ENCODE results near the gene TBX18.

The TBX18 gene

DNA sequence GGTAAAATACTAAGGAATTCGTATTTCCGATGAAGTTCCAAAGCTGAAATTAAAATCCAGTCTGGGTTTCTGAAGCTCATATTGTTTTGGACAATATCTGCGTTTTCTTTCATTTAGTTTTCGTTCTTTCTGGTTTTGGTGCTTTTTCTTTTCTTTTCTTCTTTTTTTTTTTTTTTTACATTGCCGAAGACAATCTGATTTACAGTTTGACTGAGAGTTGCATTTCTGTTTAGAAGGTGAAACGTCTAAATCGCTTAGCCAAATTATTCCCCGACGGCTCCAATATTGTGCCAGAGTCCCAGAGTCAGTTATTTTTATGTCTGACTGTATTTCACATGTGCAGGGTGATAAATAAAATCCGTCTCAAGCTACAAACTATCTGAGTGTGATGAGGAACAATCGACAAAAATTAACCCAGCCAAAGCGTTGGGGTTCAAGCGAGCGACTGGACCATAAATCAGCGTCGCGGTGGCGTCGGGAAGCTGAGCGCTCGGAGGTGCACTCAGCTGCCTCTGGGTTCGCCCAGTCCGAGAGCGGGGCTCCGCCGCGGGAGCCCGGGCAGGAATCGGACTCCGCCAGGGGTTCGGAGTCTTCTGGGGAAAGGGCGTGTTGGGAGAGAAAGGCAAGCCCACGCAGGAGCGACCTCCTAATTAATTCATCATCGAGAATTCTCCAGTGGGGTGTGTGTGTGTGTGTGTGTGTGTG, 8.2 kb upstream of the TBX18 start:
- DNase-seq: no peak

DNA sequence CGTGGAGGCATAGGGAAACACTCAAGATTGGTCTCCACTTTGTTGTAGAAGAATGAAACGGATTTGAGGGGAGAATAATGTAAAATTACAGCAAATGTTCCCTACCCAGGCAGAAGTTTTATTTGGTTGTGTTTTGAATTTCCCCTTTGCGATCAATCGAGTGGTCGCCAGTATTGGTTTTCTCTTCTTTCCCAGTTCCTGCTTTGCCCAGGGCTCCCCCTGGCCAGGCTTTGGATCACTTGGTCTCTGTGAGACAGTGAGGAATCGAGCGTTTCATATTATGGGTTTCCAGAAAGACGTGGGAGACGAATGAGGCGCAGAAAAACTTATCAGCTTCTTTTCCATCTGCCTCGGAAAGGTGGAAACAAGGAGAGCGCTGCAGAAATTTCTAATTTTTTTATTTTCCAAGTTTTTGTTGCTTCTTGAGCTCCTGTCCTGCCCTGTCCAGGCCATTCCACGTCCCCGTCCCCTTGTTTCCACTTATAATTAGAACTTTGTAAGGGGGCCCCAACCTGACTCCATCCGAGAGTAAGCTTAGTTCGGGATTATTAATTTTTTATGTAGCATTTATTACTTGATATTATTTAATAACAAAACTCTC, 7.5 kb upstream of the TBX18 start:
- DNase-seq: no peak

DNA sequence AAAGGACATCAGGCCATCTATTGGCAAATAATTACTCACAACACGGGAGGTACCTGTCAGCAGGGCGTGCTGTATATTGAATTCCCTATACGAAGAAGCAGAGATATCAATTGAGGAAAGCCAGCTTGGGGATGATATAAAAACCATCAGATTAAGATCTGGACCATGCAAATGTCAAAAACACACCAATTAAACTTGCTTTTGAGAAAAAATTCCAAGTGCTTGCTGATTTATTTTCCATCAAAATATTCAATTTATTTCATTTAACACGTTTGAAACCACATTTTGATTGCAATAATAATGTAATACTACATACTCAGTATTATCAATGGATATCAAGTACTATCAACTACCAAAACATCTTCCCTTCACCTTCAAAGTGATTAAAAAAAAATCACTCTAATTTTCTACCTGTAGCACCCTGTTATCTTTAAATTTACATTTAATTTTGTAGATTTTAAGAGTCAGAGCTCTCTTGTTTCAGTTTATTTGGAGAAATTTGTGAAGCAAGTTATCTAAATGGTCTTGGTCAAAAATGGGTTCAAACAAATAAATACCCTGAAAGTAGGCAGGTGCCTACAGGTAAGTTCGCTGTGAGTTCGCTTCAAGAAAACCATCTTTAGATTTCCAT, 6.8 kb upstream of the TBX18 start:
- DNase-seq: no peak

DNA sequence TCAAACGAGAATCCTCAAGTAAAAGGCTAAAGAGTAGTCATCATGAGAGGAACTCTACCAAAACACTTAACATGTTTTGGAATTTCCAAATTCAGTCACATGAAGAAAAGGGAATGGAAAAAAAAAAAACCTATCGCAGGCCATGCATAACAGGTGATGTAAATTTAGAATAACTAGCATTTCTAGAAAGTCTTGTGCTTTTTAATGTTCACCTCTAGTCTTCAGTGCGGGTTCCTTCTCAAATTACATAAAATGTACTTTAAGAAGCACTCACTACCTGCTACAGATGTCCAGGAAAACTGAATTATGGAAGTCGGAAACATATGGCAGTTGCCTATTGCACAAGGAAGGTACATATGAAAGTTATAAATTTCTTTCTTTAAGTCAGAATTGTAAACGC, 6.1 kb upstream of the TBX18 start:
- DNase-seq: no peak

DNA sequence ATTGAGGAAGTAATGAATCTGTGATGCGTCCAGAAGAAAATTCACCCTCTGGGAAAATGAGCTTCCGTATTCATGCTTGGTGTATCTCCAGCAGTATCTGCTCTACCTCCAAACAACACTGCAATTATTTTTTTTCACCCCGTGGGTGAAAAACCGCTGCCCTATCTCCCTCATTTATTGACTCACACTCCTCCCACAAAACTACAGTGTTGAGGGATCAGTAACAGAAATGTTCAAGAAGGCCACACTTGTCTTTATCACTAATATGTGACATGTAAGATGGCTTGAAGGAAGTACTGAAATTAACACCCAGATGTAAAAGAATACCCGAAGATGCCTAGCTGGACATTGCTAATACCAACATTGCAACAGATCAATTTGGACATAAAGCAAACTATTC, 4.9 kb upstream of the TBX18 start:
- DNase-seq: no peak

DNA sequence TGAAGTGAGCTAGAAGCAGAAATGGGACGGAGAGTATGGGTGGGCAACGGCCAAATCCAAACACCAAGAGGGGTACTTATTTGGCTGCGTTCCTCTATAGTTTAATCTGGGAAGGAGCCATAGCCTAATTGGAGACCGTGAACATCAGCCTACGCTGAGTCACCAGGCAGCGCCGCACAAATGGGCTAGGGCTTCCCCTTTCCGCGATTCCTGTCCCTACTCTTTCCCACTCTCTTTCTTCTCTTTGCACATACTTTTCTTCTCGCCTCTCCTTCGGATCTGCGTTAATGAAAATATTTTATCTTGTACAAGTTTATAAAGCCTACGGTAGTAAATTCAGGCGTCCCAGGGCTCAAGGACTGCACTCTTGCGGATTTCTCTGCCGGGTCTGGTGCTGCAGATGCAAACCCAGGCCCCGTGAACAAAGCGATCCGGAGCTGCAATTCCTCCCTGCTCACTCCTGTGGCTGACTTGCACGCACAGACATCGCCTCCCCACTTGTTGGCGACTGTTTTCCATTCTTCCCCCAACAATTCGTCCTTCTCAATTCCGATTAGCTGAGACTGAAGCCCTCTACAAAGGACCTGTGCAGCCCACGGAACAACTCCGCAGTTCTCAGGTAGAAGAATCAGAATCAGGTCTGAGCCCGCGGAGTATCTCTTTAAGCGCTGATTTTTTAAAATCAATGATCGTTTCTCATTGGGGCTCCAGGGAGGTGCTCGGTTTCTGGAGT, 4.2 kb upstream of the TBX18 start:
- DNase-seq: no peak

DNA sequence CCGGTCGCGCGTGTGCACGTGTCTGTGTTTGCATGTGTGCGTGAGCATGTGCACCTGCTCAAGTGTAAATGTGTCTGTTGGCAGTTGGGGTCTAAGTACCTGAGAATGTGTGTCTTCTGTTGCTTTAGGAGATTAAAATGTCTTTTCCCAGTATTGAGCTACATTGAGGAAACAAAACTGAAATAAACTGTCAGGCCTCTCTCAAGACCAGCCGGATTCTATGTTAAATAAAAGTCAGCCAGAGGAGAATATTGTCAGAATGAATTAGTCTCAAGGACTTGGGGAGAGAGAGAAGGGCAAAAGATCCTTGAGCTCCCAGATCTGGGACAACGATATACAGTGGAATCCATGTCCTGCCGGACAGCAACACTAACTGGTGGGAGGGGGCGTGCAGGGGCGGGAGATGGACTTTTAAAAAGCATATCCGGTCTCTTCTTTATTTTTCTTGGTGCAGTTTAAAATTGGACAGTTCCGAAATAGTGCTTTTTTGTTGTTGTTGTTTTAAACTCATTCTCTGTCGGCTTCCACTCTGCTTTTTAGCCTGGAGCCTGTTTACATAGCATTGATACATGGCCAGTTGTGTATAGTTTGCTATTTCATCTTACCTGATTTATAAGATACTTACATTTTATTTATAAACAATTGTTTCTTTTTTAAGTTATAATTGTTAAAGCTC, 3.3 kb upstream of the TBX18 start:
- DNase-seq: no peak

DNA sequence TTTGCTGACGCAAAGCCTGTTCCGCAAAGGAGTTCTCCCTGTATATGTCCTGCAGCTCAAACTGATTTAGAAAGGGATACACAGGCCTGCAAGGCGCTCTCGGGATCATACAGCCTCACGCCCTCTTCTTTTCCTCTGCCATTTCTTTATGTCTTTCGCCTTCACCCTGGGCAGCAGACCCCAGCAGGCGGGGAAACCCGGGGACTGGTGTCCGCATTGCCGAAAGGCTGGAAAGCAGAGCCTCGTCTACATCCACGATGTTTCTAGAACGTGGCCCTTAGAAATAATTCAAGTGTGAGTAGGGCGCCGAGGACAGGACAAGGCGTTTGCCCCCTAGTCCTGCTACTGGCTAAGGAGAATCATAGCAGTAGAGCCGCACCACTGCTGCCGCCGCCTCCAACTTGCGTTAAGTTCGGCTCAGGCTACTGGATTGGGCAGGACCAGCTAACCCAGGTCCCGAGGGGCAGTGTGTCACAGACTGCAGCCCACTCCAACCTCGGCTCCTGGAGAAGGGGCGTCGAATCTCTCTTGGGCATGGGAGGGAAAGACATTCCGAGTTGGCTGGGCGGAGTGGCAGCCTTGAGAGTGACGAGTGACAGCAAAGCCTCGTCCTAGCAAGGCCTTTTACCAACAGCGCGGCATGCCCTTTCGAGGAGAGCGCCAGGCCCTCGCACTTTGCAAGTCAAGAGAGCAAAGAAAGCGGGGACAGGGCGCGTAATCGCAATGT, 2.6 kb upstream of the TBX18 start:
- no peak for DNase-seq

DNA sequence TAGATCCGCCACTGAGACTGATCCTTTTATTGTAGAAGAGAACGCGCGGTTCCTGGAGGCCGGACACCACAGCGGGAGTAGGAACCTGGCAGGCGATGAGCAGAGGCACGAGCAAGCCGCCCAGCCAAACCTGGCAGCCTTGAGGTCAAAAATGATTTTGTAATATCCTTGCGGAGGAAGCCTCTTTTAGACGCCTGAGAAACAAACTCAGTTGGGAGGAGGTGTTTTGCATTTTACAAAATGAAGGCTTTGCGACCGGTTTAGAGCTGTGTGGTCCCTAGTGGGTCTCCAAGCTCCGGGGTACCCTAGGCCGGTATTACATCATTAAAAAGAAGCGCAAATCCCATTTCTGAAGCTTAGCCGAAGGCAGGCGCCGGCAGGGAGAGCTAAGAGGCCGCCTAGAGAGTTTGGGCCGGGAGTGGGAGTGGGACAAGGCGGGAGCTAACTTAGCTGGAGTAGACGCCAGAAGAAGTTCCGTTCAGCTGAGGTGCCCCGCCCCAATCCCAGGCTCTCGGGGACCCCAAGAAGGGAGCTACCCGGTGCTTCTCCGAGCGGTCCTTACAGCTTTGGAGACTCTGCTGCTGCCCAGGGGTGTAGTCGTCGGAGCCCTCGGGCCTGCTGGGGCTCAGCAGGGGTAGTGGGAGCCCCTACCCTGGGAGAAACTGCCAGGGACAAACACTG, 1.9 kb upstream of the TBX18 start:
- no peak for DNase-seq

DNA sequence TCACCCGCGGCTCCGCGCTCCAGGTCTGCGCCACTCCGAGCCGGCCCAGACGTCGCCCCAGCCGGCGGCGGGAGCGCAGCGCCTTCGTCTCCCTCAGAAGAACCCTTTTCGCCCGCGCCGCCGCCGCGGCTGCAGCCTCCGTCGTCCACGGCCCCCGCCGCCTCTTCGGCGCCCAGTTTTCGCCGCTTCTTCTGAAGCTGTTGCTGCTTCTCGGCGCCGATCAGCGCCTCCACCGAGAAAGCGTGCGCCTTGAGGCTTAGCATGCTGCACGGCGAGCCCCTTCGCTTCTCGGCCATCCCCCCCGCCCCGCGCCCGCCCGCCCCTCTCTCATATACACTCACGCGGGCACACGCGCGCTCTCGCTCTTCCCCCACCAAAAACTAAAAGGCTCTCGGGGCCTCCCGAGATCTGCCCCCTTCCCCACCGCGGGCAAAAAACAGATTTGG, 489 bp downstream of the TBX18 start:
- DNase-seq: no peak

DNA sequence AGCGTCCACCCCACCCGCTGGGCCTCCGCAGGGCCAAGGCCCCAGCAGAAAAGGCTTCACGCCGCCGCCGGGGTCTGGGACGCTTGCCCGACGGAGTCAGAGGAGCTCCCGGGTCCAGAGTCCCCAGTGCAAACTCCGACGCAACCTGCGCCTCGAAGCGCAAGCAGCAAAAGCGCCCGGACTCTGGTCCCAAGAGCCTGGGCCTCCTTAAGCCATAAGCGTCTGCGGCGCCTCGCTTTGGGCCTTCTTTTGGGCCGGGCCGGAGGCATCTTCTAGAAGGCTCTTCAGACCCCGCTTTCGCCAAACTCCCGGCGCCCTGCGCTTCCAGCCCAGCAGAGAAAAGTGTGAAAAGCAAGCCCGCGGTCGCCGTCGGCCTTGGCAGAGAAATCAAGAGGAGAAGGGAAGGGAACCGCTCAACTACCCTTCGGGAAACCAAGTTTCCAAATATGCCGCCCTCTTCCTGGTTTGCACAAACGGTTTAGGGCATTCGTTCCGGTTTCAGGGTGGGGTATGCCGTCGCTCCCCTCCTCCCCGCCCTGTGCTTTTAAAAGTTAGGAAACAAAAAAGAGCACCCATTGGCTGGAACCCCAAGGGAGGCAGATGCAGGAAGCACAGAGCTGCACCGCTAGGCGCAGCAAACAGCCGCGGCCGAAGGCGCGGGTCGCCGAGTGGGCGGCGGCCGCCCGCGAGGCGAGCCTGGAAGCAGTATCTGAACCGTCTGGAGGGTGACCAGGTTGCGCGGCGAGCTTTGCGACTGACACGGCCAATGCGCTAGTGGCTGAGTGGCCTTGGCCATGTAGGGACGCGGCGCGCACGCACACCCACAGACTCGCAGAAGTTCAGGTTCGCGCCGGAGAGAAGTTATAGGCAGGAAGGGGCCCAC, 1.2 kb downstream of the TBX18 start:
- DNase-seq: no peak

DNA sequence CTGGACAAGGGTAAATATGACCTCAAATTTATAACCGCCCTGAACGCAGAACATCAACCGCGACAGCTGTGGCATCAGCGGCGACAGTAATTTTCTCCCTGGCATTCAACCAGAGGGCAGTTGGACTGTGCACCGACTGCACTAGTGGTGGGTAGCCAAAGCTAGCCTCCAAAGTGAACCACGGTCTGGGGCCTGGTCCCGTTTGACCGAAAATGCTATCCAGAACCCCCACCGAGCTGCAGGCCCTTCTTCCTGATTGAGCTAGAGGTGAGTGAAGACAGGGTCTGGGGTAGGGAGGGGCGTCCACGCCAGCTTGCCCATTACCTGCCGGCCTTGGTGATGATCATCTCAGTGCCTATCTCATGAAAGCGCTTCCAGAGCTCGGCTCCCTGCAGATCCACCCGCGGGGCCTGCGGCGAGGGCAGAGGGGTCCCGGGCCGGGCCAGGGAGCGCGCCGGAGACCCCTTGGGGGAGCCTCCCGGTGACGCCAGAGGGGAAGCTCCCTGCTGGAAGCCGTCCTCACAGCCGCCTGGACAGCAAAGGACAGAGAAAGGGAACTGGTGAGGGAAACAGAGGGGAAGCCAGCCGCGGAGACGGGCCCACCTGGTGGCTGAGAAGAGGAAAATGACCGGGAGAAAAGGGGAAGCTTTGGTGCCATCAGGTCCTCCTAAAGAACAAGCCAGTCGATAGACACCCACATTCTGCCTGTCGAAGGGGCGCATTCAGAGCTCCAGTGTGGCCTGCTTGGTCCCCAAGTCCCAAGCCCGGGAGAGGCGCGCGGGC, 2.0 kb downstream of the TBX18 start:
- DNase-seq: no peak

DNA sequence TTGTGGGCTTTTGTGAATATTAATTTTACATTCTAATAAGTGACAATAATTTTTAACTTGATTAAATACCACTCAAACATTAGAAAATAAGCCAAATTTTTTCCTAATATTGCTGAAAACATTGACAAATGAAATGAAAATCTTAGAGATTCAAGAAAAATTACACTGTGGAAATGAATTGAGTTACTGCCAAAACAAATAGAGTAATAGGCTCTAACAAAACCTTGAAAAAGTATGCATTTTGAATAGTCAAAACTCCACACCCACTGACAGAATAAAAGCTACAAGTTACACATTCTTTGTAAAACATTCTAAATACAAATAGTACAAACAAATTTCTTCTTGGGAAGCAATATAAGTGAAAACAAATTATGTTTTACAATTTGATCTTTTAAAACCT, 5.9 kb downstream of the TBX18 start:
- no peak for DNase-seq

DNA sequence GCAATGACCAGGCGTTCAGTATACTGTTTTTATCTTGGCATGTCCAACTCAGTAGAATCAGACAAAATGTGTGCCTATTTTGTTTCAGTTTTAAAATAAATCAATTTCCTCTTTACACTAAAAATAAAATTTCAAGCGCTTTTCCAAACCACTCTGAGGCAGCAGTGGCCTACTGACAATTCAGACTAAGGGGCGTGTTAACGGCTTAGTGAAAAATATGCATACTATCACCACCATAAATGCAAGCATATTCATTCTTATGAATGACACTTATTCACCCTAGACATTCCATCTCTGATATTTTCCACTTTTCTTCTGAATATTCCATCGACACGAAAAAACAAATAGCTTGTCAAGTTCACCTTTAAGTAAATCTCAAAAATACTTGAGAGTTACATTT, 7.5 kb downstream of the TBX18 start:
- DNase-seq: no peak

DNA sequence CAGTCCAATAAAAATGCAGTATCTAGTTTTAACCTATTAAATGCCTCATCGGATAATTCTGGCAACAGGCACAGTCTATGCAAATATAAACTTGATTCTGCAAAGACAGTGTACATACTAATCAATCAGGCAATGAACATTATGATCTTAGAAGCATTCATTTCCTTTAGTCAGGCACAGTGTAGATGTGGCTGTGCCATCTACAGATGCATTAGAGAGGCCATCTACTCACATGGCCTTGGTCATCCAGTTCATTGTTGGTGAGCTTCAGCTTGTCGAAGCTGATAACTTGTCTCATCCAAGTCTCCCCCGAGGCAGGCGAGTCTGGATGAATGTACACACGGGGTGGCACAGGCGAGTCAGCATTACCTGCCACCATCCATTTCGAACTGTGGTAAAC, 7.9 kb downstream of the TBX18 start:
- DNase-seq: no peak

DNA sequence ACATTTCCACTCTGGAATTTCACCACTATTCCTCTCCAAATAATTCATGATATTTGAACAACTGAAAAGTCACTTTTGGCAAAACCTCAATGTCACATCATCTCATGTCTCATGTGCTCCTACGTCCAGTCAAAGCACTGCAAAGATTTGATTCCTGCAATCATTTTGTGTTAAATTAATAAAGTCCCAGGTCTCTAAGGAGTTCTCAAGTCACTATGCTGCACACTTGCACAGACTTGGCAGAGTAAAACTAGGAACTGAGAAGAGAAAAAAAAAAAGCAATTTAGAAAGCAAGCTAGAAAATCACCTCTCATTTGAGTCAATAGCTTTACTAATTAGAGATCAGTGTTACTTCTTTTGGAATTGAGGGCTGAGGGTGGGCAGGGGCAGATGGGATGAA, 11.2 kb downstream of the TBX18 start:
- DNase-seq: no peak

DNA sequence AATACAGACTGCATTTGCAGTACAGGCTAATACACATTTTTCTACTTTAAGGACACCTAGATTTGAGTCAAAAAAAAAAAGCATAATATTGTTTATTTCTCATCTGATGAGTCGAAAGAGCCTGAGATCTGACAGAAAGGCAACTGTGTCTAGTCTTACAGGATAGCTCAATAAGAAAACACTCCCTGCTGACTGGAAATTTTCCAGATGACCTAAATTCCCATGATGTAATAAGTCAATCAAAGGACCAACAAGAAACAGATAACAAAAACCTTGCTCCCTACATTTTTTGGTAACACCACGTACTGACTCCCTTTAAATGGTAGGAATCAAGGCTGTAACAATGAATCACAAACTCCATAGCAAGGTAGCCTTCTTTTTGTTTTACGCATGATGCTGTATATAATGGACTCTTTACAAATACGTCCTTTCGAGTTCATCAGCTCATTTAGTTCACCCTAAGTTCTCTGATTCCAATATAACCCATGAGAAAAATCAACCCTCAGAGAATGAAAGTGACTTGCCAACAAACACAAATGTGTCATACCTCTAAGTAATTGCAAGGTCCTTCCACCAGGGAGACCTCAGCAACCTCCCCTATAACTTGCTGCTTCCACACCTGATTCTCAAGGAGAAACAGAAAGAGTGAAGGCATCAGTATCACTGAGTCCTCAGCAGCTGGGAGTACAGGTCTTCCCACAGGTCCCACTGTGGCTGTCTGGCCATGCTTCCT, 12.1 kb downstream of the TBX18 start:
- DNase-seq: no peak

DNA sequence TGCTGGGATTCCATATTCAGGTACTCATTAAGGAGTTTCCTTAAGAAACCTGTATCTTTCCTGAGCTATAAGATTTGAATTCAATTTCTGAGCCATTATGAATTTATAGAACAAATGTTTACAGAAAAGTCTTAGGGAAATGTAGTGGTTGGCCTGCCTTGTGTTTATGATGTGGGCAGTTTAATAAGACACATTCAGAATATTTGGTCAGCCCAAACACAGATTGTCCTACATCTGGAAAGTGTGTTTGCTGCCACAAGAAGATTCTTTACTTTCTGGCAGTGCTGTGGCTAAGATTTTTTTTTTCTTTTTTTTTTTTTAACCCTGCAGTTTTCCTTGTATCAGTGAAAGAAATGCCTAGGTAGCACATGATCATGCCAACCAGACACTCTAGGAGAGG, 15.2 kb downstream of the TBX18 start:
- DNase-seq: no peak

DNA sequence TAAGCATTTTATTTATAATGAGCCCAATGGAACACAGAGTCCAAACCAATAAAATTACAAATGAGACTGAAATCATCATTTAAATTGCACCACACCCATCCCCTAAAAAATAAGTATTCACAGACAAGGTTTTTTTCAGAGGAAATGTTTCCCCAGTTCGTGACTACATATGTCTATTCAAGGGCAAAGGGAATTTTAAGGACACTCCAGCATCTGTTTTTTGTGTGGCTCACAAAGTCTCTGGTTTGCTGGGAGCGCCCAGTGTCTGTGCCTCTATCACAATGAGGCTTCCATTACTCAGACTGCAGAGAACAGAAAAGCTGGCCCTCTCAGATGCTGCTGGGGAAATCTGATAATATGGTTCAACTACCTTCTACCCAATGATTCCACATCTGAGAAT, 16.0 kb downstream of the TBX18 start:
- no peak for DNase-seq
